B cell (primary cell): ENCODE data around the gene SERPINE3.

Experiments used
- CTCF ChIP-seq: fragments of 200-600 bp; IDR thresholded peaks from one replicate; pipeline ENCODE4 v1.8.0; 2022; ENCODE audit warnings: antibody characterized with exemption, mild to moderate bottlenecking
- EZH2 ChIP-seq: IDR thresholded peaks from 2 replicates; pipeline ENCODE4 v1.6.1; 2012; ENCODE audit warnings: borderline replicate concordance, low read depth, mild to moderate bottlenecking, moderate library complexity, low read length; ENCODE audit not compliant: insufficient read depth, poor library complexity, severe bottlenecking

GRCh38 chr13:51292000-51292565, 47.4 kb upstream of the SERPINE3 start:
- no peak for TF ChIP-seq CTCF
- TF ChIP-seq EZH2 = no peak
